ENCODE results near the gene KIAA1217.

KIAA1217 gene

DNA sequence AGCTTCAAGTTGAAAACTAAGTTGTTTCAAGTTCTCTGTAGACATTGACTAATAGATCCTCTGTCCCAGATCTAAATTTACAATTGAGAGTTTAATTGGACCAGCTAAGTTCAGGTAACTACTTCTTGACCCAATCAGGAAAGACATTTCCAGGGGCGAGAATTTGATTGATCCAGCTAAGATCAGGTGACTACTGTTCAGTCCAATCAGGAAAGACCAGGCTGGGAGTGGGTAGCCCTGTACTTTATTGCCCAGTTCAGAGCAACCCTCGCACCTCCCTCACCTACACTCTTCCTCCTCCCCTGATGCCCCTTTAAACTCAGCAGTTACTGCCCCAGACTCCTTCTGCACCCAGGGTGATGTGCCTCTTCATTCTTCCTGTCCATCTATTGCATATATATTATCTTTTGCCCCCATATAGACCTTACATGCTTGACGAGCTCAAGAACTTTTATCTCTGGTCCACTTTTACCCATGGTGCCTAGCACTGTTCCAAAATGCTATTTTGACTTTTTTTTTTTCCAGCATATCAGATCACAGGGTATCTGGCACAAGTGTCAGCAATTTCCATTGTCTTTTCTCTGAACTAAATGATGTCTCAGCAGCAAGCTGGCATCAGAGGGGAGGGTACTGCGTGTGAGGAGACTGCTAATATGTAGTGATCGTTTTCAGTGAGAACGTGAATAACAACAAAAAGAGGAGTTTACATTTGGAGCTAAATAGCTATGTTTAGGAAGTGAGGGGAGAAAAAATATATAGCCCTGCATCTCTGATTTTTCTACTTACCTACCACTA is 169.4 kb downstream of the KIAA1217 start:
- no peak for DNase-seq

DNA sequence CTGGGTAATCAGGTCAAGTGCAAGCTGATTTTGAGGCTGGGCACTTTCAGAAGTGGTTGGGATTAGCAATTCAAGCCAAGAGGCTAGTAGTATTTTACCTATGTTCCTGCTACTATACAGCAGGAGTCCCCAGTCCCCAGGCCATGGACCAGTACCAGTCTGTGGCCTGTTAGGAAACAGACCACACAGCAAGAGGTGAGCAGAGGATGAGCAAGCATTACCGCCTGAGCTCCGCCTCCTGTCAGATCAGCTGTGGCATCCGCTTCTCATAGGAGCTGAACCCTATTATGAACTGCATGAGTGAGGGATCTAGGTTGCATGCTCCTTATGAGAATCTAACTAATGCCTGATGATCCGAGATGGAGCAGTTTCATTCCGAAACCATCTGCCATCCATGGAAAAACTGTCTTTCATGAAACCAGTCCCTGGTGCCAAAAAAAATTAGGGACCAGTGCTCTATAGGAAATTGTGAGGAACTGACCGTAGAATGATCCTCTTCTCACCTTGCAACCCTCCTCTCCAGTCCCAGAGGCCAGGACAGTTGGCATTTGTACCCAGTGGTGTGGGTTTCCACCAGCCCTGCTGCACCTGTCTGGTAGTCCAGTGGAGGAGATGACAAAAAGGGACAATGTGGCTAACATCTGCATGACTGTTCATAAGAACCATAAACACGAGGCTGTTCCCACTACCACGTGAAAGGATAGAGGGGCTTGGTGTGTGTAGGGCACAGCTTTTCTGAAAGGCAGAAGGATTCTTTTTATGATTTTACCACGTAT is 172.5 kb downstream of the KIAA1217 start:
- DNase-seq: no peak

DNA sequence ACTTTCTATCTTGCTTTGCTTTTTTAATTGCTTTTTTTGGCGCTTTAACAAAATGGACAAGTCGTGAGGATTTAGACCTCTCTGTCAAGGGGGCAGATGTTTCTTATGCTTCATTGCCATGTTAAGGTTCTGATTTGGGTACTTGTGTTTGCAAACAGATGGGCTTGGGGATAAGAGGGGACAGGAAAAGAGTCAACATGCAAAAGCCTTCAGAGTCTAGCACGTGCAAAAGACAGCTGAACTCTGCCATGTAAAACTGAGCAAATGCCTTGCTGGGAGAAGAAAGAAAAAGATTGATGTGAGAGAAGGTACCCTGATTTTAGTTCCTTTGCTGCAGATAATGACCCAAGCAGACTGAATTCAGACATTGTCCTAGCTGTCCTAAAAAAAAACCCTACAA is 173.1 kb downstream of the KIAA1217 start:
- no peak for DNase-seq

DNA sequence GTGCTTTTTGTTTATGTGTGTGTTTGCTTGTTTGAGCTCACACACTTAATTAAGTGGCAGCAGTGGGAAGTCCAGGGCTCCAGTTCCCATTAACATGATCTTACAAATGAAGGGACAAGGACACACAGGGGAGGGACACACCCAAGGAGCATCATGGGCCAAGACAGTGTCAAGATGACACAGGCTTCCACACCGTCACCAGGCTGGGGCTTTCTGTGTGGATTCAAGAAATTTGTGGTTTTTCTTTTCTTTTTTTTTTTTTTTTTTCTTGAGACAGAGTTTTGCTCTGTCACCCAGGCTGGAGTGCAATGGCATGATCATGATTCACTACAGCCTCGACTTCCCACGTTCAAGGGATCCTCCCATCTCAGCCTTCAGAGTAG is 173.6 kb downstream of the KIAA1217 start:
- DNase-seq: no peak

DNA sequence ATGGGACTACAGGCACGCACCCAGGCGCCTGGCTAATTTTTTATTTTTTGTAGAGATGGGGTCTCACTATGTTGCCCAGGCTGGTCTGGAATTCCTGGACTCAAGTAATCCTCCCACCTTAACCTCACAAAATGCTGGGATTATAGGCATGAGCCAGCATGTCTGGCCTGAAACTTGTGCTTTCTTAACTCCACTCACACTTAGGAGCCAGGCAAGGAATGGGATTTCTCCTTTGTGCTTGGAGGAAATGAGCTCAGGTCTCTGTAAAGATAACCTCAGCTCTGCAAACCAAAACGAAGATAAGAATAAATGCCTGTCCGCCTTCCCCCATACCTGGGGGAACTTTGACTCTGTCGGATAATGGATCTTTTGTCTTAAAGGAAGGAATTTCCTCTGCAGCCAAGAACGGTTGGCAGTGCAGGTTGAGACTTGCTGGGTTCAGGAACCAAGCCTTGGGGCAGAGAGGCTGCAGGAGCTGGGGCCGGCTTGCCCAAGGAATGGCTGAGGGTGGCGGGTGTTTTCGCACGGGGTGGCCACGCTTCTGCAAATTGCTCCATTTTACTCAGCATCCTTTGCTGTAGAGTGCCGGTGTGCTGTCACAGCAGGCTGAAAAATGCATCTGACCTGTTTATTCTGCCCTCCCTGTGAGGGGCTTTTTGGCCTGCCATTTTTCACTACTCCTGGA is 174.2 kb downstream of the KIAA1217 start:
- peak; percentile 37 for DNase-seq

DNA sequence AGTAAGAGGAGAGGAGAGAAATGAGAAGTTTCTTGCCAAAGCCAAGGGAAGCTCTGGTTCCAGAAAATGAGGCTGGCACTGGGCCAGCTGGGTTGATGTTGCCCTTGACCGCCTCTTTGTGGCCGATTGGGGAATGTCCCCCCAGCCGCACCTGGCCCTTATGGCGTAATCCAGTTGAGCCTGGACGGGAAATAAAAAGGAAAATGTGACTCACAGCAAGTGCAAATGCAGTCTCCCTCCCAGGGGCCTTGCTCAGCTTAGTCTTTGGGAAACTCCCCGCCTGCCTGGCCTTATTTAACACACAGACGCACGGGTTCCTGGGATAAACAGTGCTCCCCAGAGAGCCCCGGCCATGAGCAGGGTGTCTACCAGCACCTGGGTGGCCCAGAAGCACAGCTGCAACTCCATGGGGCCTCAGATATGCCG is 174.8 kb downstream of the KIAA1217 start:
- DNase-seq: peak; percentile 93

DNA sequence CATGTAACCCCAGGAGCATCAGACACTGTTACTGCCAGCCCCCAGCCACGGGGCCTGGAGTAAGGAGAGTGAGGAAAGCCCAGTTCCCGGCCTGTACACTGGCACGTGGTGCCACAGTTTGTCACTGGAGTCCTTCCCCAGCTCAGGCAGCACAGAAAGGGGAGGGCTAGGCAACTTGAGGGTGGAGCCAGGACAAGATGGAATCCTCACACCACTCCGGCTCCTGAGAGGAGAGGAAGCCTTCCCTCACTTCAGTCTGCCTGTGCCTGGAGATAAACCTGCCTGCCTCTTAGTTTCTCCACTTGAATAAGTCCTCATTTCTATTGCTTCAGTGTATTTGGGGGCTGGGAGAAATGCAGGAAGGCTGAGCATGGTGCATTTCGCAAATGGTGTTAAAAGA is 176.0 kb downstream of the KIAA1217 start:
- DNase-seq: no peak

DNA sequence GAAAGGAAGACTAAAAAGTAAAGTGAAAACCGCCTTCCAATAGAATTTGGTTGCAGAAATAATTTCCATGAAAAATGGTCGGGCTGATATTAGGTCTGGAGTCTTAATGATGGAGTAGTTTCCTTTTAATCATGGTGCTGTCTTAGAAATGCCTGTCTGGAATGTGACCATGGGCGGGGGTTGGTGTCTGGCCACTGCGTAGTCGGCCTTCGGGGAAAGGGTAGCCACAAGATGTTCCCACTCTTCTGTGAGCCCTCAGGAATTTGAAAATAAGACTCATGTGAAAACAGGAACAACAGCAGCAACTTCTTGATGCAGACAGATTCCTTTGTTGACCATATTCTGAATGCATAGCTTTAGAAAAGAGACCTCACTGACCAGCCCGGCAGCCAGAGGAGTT is 176.8 kb downstream of the KIAA1217 start:
- no peak for DNase-seq

DNA sequence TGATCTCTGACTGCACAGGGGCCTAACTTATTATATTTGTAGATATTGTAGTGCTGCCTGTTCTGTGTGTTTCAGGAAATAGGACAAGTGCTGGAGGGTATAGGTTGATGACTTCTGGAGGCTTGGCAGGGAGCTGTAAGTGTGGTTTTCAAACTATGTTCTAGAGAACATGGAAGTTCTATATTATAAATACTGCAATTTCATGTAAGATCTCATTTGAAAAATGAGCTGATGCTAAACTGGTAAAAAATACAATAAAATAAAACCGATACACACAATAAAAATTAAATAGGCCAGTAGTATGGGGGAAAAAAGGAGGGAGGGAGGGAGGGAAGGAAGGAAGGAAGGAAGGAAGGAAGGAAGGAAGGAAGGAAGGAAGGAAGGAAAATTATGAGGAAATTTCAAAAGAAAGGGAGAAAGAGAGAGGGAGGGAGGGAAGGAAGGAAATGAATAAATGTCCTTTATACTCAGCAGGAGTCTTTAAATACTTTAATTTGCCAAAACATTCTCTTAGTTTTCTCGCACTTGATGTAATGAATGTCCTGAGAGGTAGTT is 181.3 kb downstream of the KIAA1217 start:
- DNase-seq: no peak

DNA sequence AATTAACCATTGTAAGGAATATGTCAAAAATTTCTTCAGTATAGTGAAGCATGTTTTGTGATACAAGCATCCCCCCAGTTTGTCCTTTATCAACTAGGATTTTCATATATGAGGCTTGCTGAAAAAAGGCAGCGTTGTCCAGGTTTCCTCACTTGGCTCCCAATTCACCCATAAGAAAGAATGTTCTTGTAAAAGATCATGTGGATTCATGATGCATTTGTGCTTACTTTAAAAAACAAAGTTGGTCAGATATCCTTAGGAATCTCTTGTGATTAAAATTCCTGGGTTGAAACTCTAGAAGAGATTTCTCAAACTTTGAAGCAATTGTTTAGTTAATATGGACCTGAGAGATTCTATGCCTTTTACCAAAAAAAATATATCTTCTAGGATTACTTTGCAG is 181.8 kb downstream of the KIAA1217 start:
- no peak for DNase-seq

DNA sequence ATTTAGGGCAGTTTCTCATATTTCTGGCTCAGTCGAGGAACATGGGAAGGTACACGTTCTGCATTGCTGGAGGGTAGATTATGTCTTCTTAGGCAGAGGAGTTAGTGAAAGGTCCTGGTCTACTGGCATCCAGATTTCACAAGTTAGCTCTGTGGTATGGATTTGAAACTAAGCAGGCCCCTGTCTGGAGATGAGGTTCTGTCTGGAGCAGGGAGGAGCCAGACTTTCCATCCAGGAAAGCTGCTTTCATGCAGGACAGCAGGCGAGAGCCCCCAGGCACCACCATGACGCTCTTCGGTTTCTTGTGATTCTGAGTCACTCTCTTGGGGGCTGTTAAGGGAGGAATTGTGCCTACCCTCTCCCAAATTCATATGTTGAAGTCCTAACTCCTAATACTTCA is 184.3 kb downstream of the KIAA1217 start:
- no peak for DNase-seq

DNA sequence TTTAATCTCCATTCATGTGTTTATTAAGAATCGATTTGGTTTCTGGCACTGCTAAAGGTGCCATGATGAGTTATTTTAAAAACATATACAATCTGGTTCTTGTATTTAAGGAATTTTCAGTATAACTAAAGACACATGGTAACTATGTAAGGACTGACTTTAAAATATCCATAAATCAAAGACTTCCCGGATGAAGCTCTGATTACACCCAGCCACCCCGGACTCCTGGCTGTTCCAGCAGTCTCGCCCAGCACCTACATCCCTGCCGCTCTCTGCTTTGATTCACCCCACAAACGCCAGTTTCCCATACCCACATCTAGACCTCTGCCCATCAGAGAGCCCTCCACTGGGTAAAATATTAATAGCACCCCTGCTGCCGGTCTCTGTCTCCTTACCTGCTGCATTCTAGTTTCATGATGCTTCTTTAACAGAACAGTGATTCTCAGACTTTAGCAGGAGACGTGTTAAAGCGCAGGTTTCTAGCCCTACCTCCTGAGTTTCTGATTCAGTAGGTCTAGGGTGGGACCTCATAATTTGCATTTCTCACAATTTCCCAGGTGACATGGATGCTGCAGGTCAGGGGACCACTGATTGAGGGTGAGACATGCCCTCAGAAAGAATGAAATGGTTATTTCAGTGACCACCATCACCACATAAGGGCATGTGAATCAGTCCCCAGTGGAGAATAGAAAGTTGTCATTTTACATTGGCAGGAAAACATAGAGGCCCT is 185.7 kb downstream of the KIAA1217 start:
- DNase-seq: no peak

DNA sequence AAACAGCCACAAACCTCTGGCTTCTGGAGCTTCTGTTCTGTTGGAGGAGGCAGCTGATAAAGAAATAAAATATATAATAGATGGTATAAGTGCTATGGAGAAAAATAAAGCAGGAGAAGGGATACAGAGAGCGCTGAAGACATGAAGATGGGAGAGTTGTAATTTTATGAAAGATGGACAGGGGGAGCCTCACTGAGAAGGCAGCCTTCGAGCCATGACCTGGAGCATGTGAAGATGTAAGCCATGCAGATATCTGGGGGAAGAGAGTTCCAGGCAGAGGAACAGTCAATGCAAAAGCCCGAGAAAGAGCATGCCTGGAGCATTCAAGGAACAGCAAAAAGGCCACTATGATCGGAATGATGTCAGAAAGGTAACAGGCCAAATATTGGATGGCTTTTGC is 187.5 kb downstream of the KIAA1217 start:
- DNase-seq: no peak

DNA sequence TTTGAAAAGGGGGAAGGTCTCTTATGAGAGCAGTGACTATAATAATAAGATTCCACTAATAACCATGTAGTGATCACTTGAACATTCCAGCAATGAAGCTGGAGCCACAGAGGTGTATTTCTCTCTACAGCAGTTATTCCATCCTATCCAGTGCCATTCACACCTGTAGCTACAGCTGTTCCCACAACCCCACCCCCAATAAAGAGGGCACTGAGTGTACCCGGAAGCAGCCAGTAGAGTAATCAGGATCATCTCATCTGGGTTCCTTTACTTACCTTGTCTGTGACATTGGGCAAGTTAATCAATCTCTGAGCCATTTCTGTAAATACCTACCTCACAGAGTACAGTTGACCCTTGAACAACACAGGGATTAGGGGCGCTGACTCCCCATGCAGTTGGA is 188.7 kb downstream of the KIAA1217 start:
- no peak for DNase-seq

DNA sequence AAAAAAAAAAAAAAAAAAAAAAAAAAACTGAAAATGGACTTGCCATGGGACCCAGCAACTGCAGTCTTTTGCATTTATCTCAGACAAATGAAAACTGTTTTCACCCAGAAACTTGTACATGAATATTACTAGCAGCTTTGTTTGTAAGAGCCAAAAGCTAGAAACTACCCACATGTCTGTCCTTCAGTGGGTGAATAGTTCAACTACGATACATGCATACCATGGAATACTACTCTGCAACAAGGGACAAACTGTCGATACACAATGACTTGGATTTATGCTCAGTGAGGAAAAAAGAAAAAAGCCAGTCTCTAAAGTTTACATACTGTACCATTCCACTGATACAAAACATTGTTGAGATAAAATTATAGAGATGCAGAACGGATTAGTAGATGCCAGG is 195.6 kb downstream of the KIAA1217 start:
- DNase-seq: no peak

DNA sequence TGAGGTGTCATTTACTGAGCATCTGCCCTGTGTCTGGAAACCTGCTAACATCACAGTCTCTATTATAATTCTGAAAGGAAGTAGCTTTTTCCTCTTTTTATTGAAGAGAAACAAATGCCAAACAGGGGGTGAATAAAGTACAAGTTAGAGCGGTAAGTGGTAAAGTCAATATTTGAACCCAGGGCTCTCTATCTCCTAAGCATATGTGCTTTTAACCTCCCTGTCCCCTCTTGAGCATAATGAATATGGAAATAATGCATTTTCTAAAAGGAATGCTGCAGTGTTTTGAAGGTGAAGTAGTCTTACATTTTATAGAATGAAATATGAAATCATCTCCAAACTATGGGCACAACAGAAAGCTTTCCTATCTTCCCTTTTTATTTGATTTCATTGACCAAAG is 196.7 kb downstream of the KIAA1217 start:
- DNase-seq: no peak

DNA sequence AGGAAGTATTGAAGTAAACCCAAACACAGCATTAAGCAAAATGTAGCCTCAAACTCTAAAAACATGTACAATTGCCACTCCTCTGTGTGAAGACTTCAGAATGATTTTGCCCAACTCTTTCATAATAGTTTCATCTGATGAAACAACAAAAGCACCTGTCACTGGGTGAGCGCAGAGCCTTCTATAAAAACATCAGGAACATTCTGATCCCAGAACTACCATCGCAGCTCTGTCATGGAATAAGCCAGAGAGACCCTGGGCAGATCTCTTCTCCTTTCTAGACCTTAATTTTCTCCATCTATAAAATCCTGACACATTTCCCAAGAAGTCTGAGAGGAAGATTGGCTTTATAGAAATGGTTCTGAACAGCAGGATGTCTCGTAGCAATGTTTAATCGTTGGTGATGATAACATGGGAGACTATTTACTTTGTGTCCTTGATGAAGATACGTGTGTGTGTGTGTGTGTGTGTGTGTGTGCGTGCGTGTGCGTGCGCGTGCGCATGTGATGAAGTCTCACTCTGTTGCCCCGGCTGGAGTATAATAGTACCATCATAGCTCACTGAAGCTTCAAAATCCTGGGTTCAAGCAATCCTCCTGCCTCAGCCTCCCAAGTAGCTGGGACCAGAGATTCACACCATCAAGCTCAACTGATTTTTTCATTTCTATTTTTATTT is 198.0 kb downstream of the KIAA1217 start:
- DNase-seq: no peak

DNA sequence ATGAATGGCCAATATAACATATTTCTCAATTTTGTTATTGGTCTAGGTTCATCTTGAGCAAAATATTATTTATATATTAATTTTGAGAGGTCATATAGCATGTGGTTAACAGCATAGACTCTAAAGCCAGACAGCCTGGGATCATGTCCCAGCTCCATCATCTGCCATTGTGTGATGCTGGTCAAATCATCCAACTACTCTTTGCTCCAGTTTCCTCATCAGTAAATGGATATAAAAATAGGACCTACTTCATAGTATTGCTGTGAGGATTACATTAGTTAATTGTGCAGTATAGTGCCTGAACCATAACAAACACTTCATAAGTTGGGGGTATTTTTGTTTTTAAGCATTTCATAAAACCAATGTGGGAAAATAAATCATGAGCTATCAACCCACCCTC is 199.0 kb downstream of the KIAA1217 start:
- no peak for DNase-seq

DNA sequence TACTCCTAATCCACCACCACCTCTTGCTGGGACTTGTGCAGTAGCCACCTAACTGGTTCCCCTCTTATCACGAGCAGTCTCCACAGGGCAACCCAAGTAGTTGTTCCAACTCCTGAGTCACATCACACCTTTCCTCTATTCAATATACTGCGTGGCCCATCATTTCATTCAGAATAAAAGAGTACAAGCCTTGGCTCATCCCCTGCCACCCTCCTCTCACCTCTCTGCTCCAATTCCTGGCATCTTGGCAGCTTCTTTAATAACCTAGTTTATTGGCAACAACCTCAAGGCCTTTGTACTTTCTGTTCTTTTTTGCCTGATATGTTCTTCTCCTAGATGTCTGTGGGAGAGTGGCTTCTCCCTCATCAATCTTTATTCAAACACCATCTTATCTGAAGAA is 199.4 kb downstream of the KIAA1217 start:
- no peak for DNase-seq

DNA sequence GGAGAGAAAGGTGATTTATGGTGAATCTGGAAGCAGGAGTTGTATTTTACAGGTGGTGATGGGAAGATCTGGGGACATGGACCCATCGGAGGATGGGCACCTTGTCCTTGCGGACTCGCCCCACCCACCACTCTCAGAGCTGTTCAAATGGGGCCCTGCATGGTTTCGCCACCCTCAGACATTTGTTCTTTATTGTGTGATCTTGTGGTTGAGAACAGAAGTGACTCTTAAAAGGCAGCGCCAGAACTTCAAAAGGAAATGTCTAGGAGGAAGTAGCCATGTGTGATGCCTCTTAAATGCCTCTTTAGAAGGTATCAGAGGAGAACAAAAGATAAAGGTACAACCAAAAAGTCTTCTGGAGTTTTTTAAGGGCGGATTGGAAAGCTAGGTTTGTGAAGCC is 205.7 kb downstream of the KIAA1217 start:
- no peak for DNase-seq

DNA sequence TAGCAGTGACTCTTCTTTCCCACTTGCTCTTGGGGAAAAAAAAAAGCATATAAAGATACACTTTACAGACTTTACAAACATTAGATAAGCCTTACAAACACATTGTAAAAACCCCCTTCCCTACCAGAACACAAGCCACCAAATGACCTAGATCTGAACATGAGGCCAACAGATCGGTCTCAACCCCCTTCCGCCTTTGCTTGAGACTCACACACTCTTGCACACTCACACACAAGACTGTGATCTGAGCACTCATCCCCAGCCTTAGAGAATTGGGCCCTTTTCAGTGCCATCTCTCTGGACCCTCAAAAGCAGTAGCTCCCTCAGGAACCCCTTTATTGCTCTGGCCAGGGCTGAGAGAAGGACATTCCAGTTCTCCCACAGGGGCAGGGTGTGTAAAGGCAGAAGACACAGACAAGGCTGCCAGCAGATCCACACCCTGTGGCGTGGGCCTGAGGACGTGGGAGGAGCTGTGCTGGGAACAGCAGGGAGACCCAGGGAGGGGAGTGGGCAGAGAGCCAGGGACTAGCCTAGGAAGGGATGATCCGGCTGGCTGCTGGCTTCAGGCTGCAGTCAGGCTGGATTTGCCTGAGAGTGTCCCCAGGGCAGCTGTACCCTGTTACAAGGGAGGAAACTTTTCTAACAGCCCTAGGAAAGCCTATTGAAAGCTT is 206.7 kb downstream of the KIAA1217 start:
- no peak for DNase-seq

DNA sequence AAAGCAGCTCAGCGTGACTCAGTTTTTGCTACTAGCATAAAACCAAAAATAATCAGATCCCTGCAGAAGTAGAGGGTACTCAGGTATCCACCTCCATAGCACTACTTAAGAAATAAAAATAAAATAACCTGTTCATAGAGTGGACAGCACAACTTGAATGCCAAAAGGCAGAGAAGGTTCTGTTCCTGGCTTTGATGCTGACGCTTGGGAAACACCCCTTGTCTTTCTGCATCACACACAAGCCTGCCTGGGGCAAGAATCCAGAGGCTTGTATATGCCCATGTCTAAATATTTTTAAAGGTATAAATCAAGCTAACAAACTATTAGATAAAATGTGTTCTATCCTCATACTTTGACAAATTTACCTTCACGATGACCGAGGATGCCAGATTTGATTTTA is 207.3 kb downstream of the KIAA1217 start:
- DNase-seq: no peak
